SU-DHL-6 (cell line): ENCODE measurements around the gene MLST8.
A peak's percentile ranks its signal among the peaks of the same experiment; 100 is the strongest.

ENCODE experiments used
- H2AFZ ChIP-seq: fragments of 200-600 bp; sonication (generic); 2 replicates; pipeline ENCODE4 v1.6.1; 2014; ENCODE audit warnings: low read depth, mild to moderate bottlenecking, moderate library complexity, mixed read lengths, antibody characterized with exemption, low read length; ENCODE audit not compliant: severe bottlenecking
- H3F3A ChIP-seq: fragments of 200-600 bp; shearing (Covaris generic); 2 replicates; pipeline ENCODE4 v1.6.0; 2016; ENCODE audit warnings: antibody characterized with exemption, mild to moderate bottlenecking; ENCODE audit not compliant: insufficient read depth
- H3K27ac ChIP-seq: fragments of 200-600 bp; sonication (generic); 2 replicates; pipeline ENCODE4 v1.5.1; 2016; ENCODE audit warnings: low read depth, mild to moderate bottlenecking, low read length, moderate library complexity, mixed read lengths
- H3K27me3 ChIP-seq: fragments of 200-600 bp; sonication (generic), shearing (Covaris generic); 2 replicates; pipeline ENCODE4 v1.6.0; 2014; ENCODE audit warnings: mild to moderate bottlenecking, low read length
- H3K36me3 ChIP-seq: fragments of 200-600 bp; sonication (generic); 2 replicates; pipeline ENCODE4 v1.6.1; 2014; ENCODE audit warnings: mild to moderate bottlenecking, low read length, mixed read lengths
- H3K4me2 ChIP-seq: fragments of 300-600, 200-600 bp; shearing (Covaris generic), sonication (generic); 2 replicates; pipeline ENCODE4 v1.6.0; 2014; ENCODE audit warnings: low read length, low read depth, mild to moderate bottlenecking; ENCODE audit not compliant: poor library complexity, severe bottlenecking
- H3K4me3 ChIP-seq: fragments of 200-600 bp; sonication (generic); 2 replicates; pipeline ENCODE4 v1.5.1; 2014; ENCODE audit warnings: antibody characterized with exemption, low read length, mild to moderate bottlenecking, mixed read lengths; ENCODE audit not compliant: insufficient read depth, poor library complexity, severe bottlenecking
- H3K79me2 ChIP-seq: fragments of 200-600 bp; sonication (generic); 2 replicates; pipeline ENCODE4 v1.6.1; 2014; ENCODE audit warnings: mild to moderate bottlenecking, low read length, moderate library complexity; ENCODE audit not compliant: insufficient read depth
- H3K9ac ChIP-seq: fragments of 200-600 bp; sonication (generic); 2 replicates; pipeline ENCODE4 v1.7.0; 2014; ENCODE audit warnings: mild to moderate bottlenecking, low read length
- H3K9me2 ChIP-seq: fragments of 200-600 bp; sonication (generic); replicated peaks from 2 replicates; pipeline ENCODE4 v1.6.1; 2014; ENCODE audit warnings: low read length; ENCODE audit not compliant: insufficient read depth
- H3K9me3 ChIP-seq: fragments of 200-600 bp; sonication (generic); 2 replicates; pipeline ENCODE4 v1.6.1; 2014; ENCODE audit warnings: low read length, mixed read lengths; ENCODE audit not compliant: insufficient read depth
- H4K20me1 ChIP-seq: fragments of 200-600 bp; sonication (generic); 2 replicates; pipeline ENCODE4 v1.6.1; 2014; ENCODE audit warnings: low read depth, mild to moderate bottlenecking, antibody characterized with exemption, low read length, moderate library complexity, mixed read lengths
- CTCF ChIP-seq: fragments of 200-600 bp; sonication (generic); IDR thresholded peaks from one replicate; pipeline ENCODE4 v1.5.1; 2017; ENCODE audit warnings: antibody characterized with exemption, mild to moderate bottlenecking, low read length, moderate library complexity; ENCODE audit not compliant: insufficient read depth, poor library complexity, severe bottlenecking
- EZH2phosphoT487 ChIP-seq: fragments of 200-600 bp; sonication (generic), shearing (Covaris generic); conservative IDR thresholded peaks from 2 replicates; pipeline ENCODE4 v1.6.1; 2018; ENCODE audit warnings: mild to moderate bottlenecking, antibody characterized with exemption, low read length, moderate library complexity, mixed read lengths

Gene MLST8

GRCh38 chr16:2205967-2206313, 686 bp downstream of the MLST8 start:
- peak overlapping the region; percentile 90 for H3K9ac ChIP-seq
- H3K9me3 ChIP-seq: no peaks in the 10 kb centered on the region
- H3K36me3 ChIP-seq: no peaks in the 10 kb centered on the region
- H3K27me3 ChIP-seq: no peaks in the 10 kb centered on the region
- H3K4me2 ChIP-seq: peak overlapping the region; percentile 79
- H2AFZ ChIP-seq: peak overlapping the region; percentile 9
- no peaks in the 10 kb centered on the region for H3F3A ChIP-seq
- no peaks in the 10 kb centered on the region for H4K20me1 ChIP-seq
- H3K79me2 ChIP-seq: peaks cover 8% of the 10 kb centered on the region; the same call in 1 of the 2 replicates
- H3K4me3 ChIP-seq: peak overlapping the region; percentile 86
- H3K27ac ChIP-seq: peak overlapping the region; percentile 74
- H3K9me2 ChIP-seq: no peaks in the 10 kb centered on the region
- TF ChIP-seq CTCF (no peak), EZH2phosphoT487 (no peak)

- Histone ChIP-seq H3K9ac (peak overlapping the region; percentile 90), H3K9me2 (no peaks in the 10 kb centered on the region), H4K20me1 (no peaks in the 10 kb centered on the region), H3K36me3 (no peaks in the 10 kb centered on the region), H3F3A (peaks cover 3% of the 10 kb centered on the region; the same call in 1 of the 2 replicates), H3K27ac (peak overlapping the region; percentile 74), H3K27me3 (no peaks in the 10 kb centered on the region), H3K9me3 (no peaks in the 10 kb centered on the region), H3K4me2 (peak overlapping the region; percentile 79), H3K79me2 (peaks cover 8% of the 10 kb centered on the region; the same call in 1 of the 2 replicates), H2AFZ (no peak overlapping the region), H3K4me3 (peak overlapping the region; percentile 86)
- no peak for TF ChIP-seq CTCF
- TF ChIP-seq EZH2phosphoT487: no peak
Measured at GRCh38 chr16:2206420-2206779, 1.1 kb downstream of the MLST8 start.

GRCh38 chr16:2206780-2207433, 1.7 kb downstream of the MLST8 start:
- no peak for TF ChIP-seq CTCF
- TF ChIP-seq EZH2phosphoT487: no peak
- Histone ChIP-seq H4K20me1 (no peaks in the 10 kb centered on the region), H3K9ac (peak overlapping the region; percentile 90), H3K36me3 (no peaks in the 10 kb centered on the region), H3K4me2 (peak overlapping the region; percentile 79), H3K27ac (peak overlapping the region; percentile 74; the same call in 1 of the 2 replicates), H3K9me3 (no peaks in the 10 kb centered on the region), H3K9me2 (no peaks in the 10 kb centered on the region), H3K27me3 (no peaks in the 10 kb centered on the region), H3F3A (peaks cover 3% of the 10 kb centered on the region; the same call in 1 of the 2 replicates), H3K79me2 (peaks cover 8% of the 10 kb centered on the region; the same call in 1 of the 2 replicates), H3K4me3 (peak overlapping the region; percentile 86), H2AFZ (no peak overlapping the region)
